GM21447 (cell line): ENCODE measurements around the gene FADS2.

Experiments used
- ATAC-seq: cut with Tn5 transposase; IDR thresholded peaks from one replicate; pipeline ENCODE4 v1.9.1; 2021; ENCODE audit not compliant: unreplicated experiment

Gene FADS2

GRCh38 chr11:61817471-61818202, 10.5 kb upstream of the FADS2 start:
- no peak for ATAC-seq

DNA sequence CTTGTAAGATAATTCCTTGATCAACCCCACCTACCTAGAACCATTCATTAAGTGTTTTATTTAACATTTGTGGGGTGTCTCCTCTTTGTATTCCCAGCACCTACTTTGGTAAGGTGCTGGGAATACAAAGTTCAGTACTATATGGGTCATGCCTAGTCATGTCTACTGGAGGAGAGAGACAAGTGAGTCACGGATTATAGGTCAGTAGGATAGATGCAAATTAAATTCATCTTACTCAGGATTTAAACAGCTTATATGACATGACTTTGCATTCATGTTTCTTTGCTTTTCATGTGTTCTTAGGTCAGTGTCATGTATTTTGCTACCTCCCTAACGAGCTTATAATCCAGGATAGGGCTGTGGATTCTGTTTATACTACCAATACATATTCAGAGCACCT, 7.9 kb upstream of the FADS2 start:
- no peak for ATAC-seq

GRCh38 chr11:61826930-61827570, 1.1 kb upstream of the FADS2 start:
- peak; percentile 10 for ATAC-seq

GRCh38 chr11:61828379-61828628, 204 bp downstream of the FADS2 start:
- no peak for ATAC-seq

GRCh38 chr11:61828629-61829407, 718 bp downstream of the FADS2 start:
- ATAC-seq: no peak

- ATAC-seq: no peak
Measured at GRCh38 chr11:61829806-61830205, 1.7 kb downstream of the FADS2 start.

GRCh38 chr11:61830237-61831105, 2.4 kb downstream of the FADS2 start:
- ATAC-seq: no peak

DNA sequence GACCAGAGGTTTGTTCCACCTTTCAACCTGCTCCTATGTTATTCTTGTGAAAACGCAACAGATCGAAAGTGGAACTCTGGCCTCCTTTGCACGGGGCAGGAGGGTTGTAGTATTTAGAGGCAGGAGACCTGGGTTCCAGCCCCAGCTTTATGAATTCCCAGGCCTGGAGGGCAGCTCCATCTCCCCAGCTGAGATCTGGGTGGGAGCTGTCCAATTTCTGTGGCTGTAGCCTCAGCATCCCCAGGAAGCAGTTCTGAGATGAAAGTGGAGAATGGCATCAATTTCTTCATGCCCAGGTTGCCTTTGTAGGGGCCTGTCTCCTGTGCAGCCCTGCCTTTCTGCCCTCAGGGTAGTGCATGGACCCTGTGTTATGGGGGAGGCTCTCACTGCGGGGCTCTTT, 4.1 kb downstream of the FADS2 start:
- ATAC-seq: no peak

- no peak for ATAC-seq
Measured at GRCh38 chr11:61832754-61833153, 4.7 kb downstream of the FADS2 start.

DNA sequence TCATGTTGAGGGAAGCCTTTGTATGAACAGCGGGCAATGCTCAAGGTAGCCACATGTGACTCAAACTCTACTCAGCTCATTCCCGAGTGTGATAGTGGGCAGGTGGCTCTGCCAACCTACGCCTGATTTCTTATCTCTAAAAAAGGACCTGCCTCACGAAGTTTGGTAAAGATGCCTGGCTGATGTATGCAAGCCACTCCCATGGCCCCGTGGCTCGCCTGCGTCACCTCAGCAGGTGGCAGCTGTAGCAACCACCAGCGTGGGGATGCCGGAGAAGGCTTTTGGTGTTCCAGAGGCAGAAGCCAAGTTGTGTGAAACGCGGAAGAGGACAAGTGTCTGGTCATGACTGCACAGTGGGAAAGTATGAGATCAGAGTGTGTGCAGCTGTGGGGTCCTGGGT, 5.4 kb downstream of the FADS2 start:
- no peak for ATAC-seq

DNA sequence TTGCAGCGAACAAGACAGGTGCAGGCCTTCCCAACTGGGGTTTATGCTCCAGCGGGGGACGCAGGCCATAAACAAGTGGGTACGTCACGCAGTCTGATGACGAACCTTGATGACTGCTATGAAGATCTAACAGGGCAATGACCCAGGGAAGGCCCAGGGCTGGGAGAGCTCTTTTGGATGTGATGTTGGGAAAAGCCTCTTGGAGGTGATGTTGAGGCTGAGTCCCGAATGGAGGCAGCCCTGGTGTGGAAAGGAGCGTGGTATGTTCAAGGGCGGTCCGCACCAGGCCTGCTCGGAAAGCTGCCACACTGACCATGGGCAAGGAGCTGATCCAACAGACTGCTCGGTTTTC, 5.8 kb downstream of the FADS2 start:
- no peak for ATAC-seq

GRCh38 chr11:61834278-61835048, 6.4 kb downstream of the FADS2 start:
- ATAC-seq: peak; percentile 90

GRCh38 chr11:61836193-61836592, 8.1 kb downstream of the FADS2 start:
- ATAC-seq: no peak

DNA sequence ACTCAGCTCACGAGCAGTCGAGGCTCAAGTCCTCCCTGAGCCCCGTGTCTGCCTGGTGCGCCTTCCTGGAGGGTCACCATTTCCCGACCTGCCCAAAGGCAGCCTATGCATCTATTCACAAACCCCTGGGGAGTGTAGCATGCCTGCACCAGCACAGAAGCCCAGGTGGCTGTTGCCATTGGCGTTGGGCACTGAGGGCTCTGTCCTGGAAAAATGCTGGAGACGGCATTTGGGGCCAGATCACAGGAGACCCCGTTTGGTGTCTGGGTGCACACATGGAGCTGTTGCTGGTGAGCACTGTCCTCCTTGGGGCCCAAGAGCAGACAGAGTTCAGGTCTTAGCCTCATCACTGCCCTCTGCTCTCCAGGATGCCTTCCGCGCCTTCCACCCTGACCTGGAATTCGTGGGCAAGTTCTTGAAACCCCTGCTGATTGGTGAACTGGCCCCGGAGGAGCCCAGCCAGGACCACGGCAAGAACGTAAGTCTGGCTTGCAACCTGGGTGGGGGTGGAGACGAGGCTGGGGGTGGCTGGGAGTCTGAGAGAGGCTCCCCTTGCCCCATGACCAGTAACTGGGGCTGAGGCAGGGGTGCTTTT, 9.4 kb downstream of the FADS2 start:
- no peak for ATAC-seq

DNA sequence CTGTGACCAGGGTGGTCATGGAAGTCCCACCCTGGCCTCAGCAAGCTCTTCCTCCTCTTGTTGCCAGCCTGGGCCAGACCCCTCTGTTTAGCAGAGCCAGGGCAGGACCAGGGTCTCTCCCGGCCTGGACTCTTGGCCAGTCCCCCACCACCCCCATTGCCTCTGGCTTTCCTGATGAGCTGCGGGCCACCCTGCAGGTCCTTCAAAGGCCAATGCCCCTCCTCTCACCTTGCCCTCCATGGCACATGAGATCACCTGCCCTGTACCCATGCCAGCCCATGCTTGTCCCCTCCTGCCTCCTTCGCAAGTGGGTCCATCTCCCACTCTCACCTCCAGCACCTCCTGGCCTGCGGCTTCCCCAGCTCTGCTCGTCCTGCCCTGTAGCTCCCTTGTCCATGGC, 10.4 kb downstream of the FADS2 start:
- ATAC-seq: no peak

DNA sequence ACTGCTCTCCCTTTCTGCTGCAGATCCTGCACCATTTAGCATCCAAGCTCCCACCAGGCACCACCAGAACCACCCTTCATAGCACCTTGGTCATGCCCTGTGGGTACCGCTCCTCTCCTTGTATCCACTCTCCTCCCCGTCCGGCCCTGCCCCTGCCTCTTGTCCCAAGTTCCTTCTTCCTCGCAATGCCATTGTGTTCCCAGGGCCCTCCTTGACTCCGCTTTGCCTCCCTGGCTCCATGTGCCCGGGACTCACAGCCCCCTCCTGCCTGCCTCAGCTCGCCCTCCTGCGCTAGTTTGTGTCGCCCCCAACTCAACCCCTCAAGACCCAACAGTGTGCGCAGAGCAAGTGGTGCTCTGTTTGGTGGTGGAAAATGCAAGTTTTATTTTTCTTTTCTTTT, 10.8 kb downstream of the FADS2 start:
- no peak for ATAC-seq

DNA sequence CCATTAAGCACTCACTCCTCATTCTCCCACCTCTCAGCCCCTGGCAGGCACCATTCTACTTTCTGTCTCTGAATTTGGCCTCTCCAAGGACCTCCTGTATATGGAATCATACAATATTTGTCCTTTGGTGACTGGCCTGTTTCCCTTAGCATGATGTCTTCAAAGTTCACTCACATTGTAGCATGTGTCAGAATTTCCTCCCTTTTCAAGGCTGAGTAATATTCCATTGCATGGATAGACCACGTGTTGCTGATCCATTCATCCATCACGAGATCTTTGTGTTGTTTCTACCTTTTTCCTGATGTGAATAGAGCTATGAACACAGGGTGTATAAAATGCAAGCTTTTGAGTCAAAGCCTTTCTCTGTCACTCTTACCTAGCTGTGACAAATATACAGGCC, 11.6 kb downstream of the FADS2 start:
- no peak for ATAC-seq

DNA sequence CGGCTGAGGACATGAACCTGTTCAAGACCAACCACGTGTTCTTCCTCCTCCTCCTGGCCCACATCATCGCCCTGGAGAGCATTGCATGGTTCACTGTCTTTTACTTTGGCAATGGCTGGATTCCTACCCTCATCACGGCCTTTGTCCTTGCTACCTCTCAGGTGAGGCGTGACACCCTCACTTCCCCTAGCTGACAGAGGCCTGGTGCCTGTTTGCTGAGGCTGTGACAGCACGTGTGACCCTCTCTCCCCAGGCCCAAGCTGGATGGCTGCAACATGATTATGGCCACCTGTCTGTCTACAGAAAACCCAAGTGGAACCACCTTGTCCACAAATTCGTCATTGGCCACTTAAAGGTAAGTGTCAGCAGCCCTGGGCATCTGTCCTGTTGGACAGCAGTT, 12.3 kb downstream of the FADS2 start:
- no peak for ATAC-seq

DNA sequence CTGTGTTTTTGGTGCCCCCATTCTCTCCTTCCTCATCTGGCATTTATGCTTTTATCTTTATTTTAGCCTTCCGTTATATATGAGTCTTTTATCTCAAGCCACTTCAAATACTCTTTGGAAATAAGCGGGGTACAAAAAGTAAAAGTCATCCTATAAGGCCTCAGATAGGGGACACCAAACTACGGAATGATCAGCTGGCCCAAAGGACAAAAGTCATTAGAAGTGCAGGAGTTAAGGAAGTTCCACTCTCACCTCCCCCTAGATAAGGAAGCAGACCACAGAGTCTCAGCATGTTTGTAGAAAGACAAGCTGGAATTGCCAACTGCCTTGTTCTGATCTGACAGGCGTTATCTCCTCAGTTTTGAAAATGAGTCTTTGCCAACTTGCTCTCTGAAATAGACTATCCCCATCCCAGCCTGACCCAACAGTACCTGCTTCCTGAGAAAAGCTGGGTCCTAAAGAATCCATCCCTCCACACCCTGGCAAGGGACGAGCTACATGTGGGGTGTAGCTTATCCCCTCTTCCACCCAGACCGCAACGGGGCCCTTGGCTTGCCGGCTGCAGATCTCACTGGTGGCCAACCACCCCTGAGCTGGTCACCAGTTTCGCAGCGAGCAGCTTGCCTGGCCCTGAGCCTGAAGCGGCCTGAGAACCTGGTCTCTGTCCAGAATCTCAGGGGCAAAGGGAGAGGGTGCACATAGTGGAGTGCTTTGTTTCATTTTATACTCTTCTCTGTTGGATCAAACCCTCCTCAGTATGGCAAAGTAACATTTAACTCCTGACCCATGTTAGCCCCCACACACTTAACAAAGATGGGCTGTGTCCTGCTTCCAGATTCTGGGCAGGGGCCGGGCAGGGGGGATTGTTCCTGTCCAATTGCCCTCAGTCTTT, 13.8 kb downstream of the FADS2 start:
- no peak for ATAC-seq

DNA sequence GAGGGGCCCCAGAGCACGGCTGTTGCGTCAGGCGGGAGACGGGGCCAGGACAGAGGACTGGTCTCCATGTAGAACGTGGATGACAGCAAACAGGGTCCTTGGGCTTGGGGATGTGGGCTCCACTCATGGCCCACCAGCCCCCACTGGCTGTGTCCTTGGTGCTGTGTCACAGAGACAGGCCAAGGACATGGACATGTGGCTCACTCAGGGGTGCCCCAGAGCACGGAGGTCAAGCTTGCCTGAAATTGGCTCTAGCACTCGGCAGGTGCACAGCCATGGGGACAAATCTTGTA, 14.4 kb downstream of the FADS2 start:
- ATAC-seq: no peak
